Left lung (tissue), 10 donors: ENCODE measurements around the gene RBM19. TPM values are rescaled to one million over a fixed set of nuclear protein-coding genes. Genes with fewer than 3 reads are reported as not detected.

Source experiments
- ATAC-seq: fragments of 200-7000 bp; cut with Tn5 transposase; one replicate; pipeline ENCODE4 v1.9.1; 2020; ENCODE audit warnings: moderate library complexity
- DNase-seq, 4 donors: peaks; one replicate each; pipeline ENCODE4 v3.0.0-alpha.2; 2013 to 2020
- H3K27ac ChIP-seq, 2 donors: fragments of 200-600 bp; sonication (generic) in 1 of 2; one replicate each; pipeline versions ENCODE4 v1.5.0 to v1.8.0; 2020 to 2021
- H3K27me3 ChIP-seq, 2 donors: fragments of 200-600 bp; sonication (generic) in 1 of 2; one replicate each; pipeline versions ENCODE4 v1.5.0 to v1.8.0; 2020 to 2021
- H3K36me3 ChIP-seq, 2 donors: fragments of 200-600 bp; sonication (generic) in 1 of 2; one replicate each; pipeline versions ENCODE4 v1.5.0 to v1.8.0; 2020 to 2021
- H3K4me1 ChIP-seq, 2 donors: fragments of 200-600 bp; one replicate each; pipeline ENCODE4 v1.8.0; 2021
- H3K4me3 ChIP-seq, 2 donors: fragments of 200-600 bp; sonication (generic) in 1 of 2; one replicate each; pipeline versions ENCODE4 v1.5.0 to v1.8.0; 2020 to 2021; ENCODE audit warnings: mild to moderate bottlenecking in 1 of 2
- H3K9me3 ChIP-seq, 2 donors: fragments of 200-600 bp; sonication (generic) in 1 of 2; one replicate each; pipeline versions ENCODE4 v1.5.0 to v1.8.0; 2020 to 2021
- CTCF ChIP-seq, 2 donors: fragments of 200-600 bp; sonication (generic) in 1 of 2; IDR thresholded peaks; one replicate each; pipeline versions ENCODE4 v1.5.0 to v1.8.0; 2021; ENCODE audit warnings: antibody characterized with exemption in 2 of 2
- intact Hi-C, 2 donors: fragments of 100-400 bp; cut with DNase I; formaldehyde crosslinking; loops; one replicate each; pipeline versions ENCODE4 v1.11.2 to v1.14.2; 2022
- polyA plus RNA-seq, 6 donors: library from polyadenylated mRNA; unstranded; fragments of 120-200 nt; gene quantifications; one replicate each; pipeline ENCODE4 v1.2.1, GENCODE V29; 2013; ENCODE audit not compliant: insufficient read length in 6 of 6
- total RNA-seq, 2 donors: library from RNA; stranded (reverse); fragmentation: NEBNext Ultra II Directional; extraction: Animal tissue kit (Norgen Biotek cat#: 25700); gene quantifications; one replicate each; pipeline ENCODE4 v1.2.1, GENCODE V29; 2021
- donor health status: DM: no; HTN: yes; CAD: no.
- donor health status: DM: no; HTN: no; CAD: no.

The RBM19 gene
- total and polyA plus RNA-seq, 8 donors = 21.5 to 33.4 (median 31.2) TPM

GRCh38 chr12:113957627-113958026 lies 8.5 kb downstream of the RBM19 start:
- Histone ChIP-seq H3K36me3 (peaks cover 0 to 100% of the 10 kb centered on the region in 2 donors), H3K27me3 (no peaks in the 10 kb centered on the region), H3K4me3 (no peak overlapping the region), H3K27ac (no peak overlapping the region), H3K9me3 (no peaks in the 10 kb centered on the region), H3K4me1 (peaks cover 0 to 6% of the 10 kb centered on the region in 2 donors)
- ATAC-seq = no peak
- no peak for DNase-seq
- TF ChIP-seq CTCF (IDR thresholded peaks at IDR 0.05) = no peak
- intact Hi-C loops = no loop called here

- no peaks in the 10 kb centered on the region for H3K4me1 ChIP-seq
- H3K27ac ChIP-seq = no peak overlapping the region
- H3K27me3 ChIP-seq = no peaks in the 10 kb centered on the region
- no peak for DNase-seq
- TF ChIP-seq CTCF (IDR thresholded peaks at IDR 0.05) = no peak
- intact Hi-C loops = no loop called here
- H3K9me3 ChIP-seq = no peaks in the 10 kb centered on the region
- H3K4me3 ChIP-seq = no peak overlapping the region
- peaks cover 0 to 100% of the 10 kb centered on the region in 2 donors for H3K36me3 ChIP-seq
- ATAC-seq = no peak
These were observed 10.8 kb downstream of the RBM19 start for GRCh38 chr12:113955109-113955970.

GRCh38 chr12:113954547-113954946 lies 11.6 kb downstream of the RBM19 start:
- DNase-seq (no peak), ATAC-seq (no peak)
- TF ChIP-seq CTCF (IDR thresholded peaks at IDR 0.05) = no peak
- Histone ChIP-seq H3K4me3 (no peak overlapping the region), H3K36me3 (peaks cover 0 to 100% of the 10 kb centered on the region in 2 donors), H3K9me3 (no peaks in the 10 kb centered on the region), H3K4me1 (no peaks in the 10 kb centered on the region), H3K27ac (no peak overlapping the region), H3K27me3 (no peaks in the 10 kb centered on the region)
- intact Hi-C loops = no loop called here

GRCh38 chr12:113950873-113951272 lies 15.3 kb downstream of the RBM19 start:
- ATAC-seq (no peak), DNase-seq (no peak)
- intact Hi-C loops = no loop called here
- Histone ChIP-seq H3K27me3 (no peaks in the 10 kb centered on the region), H3K27ac (no peak overlapping the region), H3K9me3 (no peaks in the 10 kb centered on the region), H3K4me3 (no peak overlapping the region), H3K4me1 (no peaks in the 10 kb centered on the region), H3K36me3 (peaks cover 0 to 100% of the 10 kb centered on the region in 2 donors)
- TF ChIP-seq CTCF (IDR thresholded peaks at IDR 0.05) = no peak

GRCh38 chr12:113949321-113950305 lies 16.5 kb downstream of the RBM19 start:
- Histone ChIP-seq H3K4me1 (no peaks in the 10 kb centered on the region), H3K9me3 (no peaks in the 10 kb centered on the region), H3K4me3 (no peak overlapping the region), H3K27me3 (no peaks in the 10 kb centered on the region), H3K36me3 (peaks cover 0 to 100% of the 10 kb centered on the region in 2 donors), H3K27ac (no peak overlapping the region)
- no peak for TF ChIP-seq CTCF (IDR thresholded peaks at IDR 0.05)
- ATAC-seq (no peak), DNase-seq (no peak)
- intact Hi-C loops = no loop called here
